GM19328 (cell line): ENCODE results near the gene DLX6.

Experiments used
- ATAC-seq: cut with Tn5 transposase; IDR thresholded peaks from one replicate; pipeline ENCODE4 v1.9.1; 2021; ENCODE audit warnings: mild to moderate bottlenecking, moderate library complexity; ENCODE audit not compliant: unreplicated experiment

DLX6 gene

DNA sequence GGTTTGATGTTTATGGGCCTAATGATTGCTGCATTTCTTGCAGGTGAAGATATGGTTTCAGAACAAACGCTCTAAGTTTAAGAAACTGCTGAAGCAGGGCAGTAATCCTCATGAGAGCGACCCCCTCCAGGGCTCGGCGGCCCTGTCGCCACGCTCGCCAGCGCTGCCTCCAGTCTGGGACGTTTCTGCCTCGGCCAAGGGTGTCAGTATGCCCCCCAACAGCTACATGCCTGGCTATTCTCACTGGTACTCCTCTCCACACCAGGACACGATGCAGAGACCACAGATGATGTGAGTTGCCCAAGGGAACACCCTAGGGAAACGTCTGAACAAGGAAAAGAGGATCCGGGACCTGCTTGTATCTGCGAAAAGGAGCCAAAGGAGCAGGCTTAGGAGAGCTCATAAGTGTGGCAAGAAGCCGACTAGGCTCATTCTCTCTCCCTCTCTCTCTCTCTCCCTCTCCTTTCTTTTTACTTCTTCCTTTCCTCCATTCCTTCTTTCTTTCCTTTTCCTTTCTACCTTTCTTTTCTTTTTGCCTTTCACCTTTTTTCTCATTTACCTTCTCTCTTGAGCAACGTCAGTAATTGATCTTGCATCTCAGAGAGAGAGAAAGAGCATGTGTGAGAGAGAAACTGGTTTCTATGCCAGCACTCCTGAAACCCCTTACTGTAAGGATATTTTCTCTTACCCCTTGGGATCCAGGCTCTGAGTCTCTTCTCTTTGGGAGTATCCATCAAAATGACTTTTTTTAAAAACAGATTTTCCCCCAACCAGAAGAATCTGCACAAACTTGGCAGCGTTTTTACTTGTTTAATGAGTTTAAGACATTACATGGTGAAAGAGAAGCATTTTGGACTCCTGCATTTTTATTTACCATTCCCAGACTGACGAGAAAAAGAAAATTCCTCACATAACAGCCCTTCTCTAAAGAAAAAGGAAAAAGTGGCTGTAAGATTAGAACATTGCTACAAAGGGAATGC is 4.7 kb downstream of the DLX6 start:
- ATAC-seq = no peak

DNA sequence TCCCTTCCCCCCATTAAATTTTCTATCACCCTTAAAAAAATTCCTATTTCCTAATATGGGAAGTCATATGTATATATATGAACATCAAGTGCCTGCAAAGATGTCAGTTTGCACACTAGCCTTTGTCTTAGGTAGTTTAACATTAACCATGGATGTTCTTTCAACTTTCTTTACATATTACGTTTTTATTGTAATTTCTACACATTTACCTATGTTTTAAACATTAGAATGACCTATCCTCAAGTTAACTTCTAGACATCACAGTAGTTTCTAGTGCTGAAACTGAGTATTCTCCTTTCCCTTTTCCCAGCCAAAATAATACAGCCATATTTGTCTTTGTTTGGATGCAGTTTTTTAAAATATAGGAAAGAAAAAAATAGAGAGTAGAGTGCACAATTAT is 5.8 kb downstream of the DLX6 start:
- no peak for ATAC-seq

- no peak for ATAC-seq
Measured at GRCh38 chr7:97011536-97012364, 6.4 kb downstream of the DLX6 start.

DNA sequence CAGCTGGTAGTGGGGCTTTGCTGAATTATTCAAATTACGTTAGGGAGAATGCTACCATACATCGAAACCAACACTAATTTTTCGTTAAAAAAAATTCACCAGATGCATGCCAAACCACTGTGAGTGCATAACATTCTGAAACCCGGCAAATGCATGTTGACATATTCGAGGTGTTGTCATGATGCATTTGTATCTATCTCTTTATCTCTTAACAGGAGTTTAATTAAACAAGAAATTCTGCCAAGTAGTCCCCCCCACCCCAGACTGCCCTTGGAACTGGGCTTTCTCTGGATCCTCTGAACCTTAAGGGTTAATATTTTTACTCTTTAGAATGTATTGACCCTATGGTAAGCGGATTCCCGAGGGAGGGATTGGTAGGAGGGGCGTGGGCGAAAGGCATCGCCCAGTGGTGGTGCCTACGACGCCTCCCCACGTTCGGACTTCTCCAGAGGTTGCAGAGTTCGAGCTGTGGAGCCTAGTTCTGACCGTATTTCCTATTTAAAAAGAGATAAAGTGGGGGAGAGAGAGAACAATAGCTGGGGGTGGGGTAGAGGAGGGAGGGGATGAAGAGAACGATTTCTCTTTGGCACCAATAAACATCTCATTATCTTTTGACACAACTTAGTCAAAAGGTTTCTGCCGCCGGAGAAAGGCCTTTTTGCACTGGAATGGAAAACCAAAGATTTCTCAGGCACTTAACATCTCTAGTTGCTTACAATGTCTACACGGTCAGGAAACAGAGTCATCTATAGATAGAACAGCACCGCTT is 7.2 kb downstream of the DLX6 start:
- ATAC-seq = no peak

DNA sequence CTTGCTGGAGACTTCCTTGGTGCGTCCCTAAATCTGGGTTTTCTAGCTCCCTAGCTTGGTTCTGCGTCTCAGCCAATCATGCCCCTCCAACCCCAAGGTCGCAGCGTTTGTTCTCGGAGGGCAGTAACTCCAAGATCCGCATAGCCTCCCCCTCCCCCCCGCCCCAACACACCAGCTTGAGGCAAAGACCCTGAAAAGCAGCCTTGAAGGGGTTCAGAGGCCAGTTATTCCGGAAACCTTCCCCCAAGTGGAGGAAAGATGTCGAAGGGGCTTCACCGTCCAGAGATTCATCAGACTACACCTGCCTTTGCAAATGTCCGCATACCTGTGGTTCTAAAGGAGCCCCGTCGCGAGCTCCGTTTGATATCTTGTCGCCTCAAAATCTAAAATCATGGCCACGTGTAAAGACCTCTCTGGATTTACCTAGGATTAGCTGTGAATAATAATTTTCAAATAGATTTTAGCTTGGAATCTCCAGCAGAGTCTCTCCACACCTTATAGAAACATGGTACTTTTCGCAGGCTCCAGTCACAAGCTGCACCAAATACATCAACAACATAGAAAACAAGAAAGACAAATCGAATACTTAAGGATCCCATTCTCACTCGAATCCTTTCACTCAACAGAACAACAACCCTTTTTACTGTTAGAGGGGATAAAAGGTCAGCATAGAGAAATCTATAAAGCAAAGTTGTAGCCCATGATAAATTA is 7.9 kb downstream of the DLX6 start:
- ATAC-seq = no peak

DNA sequence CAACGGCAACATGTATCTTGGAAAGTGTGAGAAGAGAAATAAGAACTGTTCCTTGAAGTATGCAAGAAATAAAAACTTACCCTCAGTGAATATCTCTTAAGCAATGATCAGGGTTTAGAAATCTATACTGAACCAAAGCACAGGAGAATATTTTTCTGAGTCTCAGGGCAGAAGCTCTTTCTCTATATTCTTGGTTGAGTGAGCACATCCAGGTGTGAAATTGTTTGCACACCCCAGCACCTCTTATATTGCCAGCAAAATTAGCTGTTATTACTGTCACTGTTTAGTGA is 8.4 kb downstream of the DLX6 start:
- ATAC-seq = no peak

- no peak for ATAC-seq
Measured at GRCh38 chr7:97014145-97014750, 8.9 kb downstream of the DLX6 start.

DNA sequence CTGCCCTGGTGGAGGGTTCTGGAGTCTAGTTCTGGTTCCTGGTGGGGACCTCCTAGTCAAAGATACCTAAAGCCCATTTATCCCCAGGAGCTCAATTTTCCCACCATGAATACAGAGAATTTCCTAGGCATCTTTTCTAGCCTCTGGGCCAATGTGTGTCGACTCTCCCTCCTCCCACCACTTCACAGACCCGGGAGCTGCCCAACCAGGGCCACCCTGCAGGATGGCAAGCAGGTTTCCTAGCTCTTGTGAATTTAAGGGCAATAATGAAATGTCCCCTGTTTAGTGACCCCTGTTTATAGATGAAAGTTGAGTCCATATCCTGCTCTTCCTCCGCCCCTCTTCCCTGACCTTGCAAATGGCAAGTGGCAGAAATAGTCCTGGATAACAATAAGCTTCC is 9.9 kb downstream of the DLX6 start:
- no peak for ATAC-seq

DNA sequence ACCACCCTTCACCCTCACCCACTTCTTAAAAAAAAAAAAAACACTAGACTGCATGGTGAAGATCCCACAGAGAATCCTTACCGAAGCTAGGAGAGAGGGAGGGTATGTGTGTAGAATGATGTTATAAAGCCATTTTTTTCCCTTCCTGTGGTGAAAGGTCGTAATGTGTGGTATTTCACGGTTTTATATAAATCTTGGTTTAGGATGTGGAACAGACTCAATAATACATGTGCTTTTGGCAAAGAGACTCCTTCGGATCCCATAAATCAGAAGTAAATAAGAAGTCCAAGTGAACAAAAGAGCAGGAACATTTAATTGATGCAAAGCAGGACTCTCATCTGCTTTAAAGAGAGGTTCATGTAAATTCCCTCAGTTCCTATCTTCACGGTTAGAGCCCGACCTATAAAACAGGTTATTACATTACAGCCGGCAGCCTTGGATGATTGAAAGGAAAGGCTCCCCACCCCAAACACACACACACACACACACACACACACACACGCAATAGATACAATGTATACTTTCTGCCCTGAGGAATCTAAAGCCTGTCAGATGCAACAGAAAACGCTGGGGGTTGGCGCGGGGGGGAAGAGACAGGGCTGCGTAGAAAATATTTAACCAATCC is 10.5 kb downstream of the DLX6 start:
- ATAC-seq = no peak

DNA sequence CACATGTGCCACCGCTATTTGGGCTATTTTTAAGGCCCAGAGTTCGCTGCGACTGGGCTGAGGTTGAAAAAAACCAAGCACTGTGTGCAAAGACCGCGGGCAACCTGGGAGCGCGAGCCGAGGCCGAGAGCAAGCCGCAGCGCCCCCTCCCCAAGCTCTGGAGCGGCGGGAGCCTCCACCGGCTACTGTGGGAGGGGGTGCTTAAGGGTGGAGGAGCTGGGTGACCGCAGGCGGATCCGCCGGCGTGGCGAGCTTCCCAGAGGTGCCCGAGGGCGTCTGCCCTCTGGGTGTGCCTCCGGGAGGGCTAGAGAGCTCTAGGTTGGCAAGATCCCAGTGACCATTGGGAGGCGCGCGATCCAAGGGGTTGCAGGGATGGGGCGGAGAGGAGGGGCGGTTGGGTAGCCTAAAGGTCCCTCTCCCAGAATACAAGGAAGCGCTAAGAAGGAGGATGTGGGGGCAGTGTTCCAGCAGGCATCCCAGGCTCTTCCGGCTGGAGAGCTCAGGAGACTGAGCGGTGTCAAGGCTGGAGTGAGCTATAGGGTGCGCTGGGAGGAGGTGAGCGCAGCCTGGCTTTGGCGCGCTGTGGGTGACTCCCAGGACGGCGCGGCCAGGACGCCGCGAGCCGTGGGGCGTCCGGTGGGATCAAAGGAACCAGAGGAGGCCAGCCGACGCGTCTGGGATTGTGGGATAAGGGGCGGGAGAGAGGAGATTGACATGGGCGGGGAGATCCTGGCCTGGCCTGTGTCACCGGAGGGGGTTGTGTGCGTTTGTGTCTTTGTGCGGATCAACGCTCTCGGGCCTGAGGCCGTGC is 11.2 kb downstream of the DLX6 start:
- no peak for ATAC-seq

- ATAC-seq = no peak
Measured at GRCh38 chr7:97017192-97018125, 12.1 kb downstream of the DLX6 start.

DNA sequence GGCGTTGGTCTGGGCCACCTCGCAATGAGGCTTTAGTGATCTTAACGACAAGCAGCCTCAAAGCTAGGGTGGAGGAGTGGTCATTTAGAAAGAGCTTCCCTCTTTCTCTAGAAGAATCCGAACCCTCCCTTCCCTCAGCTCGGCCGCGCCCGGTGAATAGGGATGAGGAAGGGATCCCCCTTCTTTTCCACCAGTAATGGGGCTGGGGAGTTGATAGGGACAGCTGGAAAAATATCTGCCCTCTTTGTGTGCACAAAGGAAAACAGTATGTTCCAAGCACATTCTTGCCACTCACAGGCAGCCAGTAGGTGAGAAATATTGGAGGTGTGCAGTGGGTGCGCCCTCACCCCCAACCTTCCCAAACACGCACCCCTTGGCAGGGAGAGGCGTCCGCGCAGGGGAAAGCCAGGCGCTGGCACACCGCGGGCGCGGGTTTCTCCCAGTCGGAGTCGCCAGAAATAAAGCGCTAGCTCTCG is 12.8 kb downstream of the DLX6 start:
- no peak for ATAC-seq

DNA sequence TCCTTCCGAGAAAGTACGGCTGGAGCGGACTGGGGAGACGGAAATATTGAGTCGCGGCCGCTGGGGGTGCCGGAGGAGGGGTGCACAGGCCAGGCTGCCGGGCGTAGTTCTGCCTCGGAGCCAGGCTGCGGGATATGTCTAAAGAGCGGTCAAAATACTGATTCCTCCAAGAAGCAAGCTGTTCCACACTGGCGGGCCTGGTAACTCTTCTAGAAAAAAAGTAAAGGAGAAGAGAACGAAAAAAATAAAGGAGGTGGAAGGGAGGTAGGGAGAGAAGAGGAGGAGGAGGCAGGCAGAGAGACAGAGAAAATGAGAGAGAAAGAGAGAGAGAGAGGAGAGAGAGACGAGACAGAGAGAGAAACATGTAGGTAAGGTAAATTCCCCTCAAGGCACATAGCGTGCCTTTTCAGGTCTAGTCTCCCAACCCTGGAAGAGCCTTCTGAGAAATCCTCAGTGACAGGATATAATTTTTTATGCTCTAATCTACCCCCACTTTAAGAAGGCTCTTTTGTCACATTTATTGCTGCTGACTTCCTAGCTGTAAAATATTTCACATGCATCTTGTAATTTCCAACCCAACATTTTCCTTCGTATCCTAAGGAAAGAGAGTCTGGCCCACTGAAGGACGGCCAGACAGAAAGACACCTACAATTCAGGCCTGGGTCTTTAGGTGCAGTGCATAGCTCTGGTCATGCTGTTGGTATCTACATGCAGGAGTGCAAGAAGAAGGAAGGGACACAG is 13.6 kb downstream of the DLX6 start:
- no peak for ATAC-seq

DNA sequence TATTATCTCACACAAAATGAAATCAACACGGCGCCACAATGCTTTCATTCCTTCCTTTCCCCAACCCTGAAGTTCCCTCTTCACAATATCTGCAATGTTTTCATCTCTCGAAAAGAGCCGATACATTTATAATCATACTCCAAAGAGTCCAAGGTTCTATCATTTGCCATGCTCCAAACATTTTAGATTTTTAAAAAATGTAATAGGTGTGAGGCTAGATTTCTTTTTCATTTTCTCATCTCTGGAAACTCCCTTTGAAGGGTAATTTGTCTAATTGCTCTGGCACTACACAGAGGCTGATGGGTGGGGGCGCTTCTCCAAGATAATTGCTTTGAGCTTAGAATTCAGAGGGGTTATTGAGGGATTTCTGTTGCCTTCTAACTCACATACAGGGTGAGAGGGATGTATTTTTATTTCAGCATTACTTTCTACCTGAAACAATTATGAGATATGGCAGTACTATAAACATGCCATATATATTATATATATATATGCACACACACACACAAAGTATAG is 14.4 kb downstream of the DLX6 start:
- no peak for ATAC-seq

GRCh38 chr7:97020601-97020995 is 15.2 kb downstream of the DLX6 start:
- no peak for ATAC-seq

GRCh38 chr7:97020996-97021746 is 15.8 kb downstream of the DLX6 start:
- no peak for ATAC-seq
